Bladder microvascular endothelial cell (primary cell): ENCODE measurements around the gene FXYD6. TPM values are rescaled to one million over a fixed set of nuclear protein-coding genes. Genes with fewer than 3 reads are reported as not detected.

Experiments
- total RNA-seq: library from RNA; depleted of rRNA; stranded (reverse); fragments of >200 nt; gene quantifications from 2 replicates; pipeline ENCODE4 v1.2.3, GENCODE V29; 2014

FXYD6 gene
- under 0.01 and 0.38 TPM in 2 replicates for total RNA-seq

GRCh38 chr11:117876341-117877119 lies at the start of gene FXYD6:
Gene FXYD6 (minus strand): TSS chr11:117876658. CDS start chr11:117842776, 33,882 bp downstream.

GRCh38 chr11:117824571-117825537 lies 51.6 kb downstream of the FXYD6 start, which contains the start of gene FXYD2:
Gene FXYD2 (minus strand): TSS chr11:117824744. CDS start chr11:117824678, 66 bp downstream.

GRCh38 chr11:117796872-117797529 lies 79.5 kb downstream of the FXYD6 start, which contains the start of gene DSCAML1:
Gene DSCAML1 (minus strand): TSS chr11:117797216. CDS start chr11:117797079, 137 bp downstream.

Other genes starting within 250 kb of the FXYD6 start
- not detected in 2 replicates for gene DSCAML1, start 79.4 kb downstream of the FXYD6 start, total RNA-seq
- 0.31 and 0.32 TPM in 2 replicates for gene FXYD2, start 51.9 kb downstream of the FXYD6 start, total RNA-seq
- gene TMPRSS13, start 52.7 kb upstream of the FXYD6 start, total RNA-seq = not detected in 2 replicates
- under 0.01 TPM in 1 of 2 replicates, not detected in the other for gene IL10RA, start 109.7 kb upstream of the FXYD6 start, total RNA-seq
- gene TMPRSS4, start 200.4 kb upstream of the FXYD6 start, total RNA-seq = not detected in 2 replicates
- gene SMIM35, start 210.3 kb upstream of the FXYD6 start, total RNA-seq = not detected in 2 replicates